Measurements from ENCODE around the gene SLC9A7.

DNA sequence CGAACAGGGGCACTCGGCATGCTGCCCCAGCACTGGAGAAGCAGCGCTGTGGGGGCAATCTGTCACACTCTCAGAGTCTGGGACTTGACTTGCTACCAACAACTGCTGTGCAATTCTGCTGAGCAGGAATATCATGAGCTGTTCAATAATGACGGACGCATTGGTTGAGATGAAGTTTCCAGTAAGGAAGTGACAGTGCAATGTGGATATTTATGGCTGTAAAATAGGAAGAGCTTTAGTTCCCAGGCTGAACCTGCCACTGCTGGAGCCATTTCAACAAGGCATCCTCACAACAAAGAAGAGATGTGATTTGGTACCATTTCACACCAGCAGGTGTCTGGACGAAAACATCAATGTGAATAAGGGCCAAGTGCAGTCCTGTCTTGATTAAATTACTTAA, 161.1 kb downstream of the SLC9A7 start:
- TF ChIP-seq, protein P1, sequence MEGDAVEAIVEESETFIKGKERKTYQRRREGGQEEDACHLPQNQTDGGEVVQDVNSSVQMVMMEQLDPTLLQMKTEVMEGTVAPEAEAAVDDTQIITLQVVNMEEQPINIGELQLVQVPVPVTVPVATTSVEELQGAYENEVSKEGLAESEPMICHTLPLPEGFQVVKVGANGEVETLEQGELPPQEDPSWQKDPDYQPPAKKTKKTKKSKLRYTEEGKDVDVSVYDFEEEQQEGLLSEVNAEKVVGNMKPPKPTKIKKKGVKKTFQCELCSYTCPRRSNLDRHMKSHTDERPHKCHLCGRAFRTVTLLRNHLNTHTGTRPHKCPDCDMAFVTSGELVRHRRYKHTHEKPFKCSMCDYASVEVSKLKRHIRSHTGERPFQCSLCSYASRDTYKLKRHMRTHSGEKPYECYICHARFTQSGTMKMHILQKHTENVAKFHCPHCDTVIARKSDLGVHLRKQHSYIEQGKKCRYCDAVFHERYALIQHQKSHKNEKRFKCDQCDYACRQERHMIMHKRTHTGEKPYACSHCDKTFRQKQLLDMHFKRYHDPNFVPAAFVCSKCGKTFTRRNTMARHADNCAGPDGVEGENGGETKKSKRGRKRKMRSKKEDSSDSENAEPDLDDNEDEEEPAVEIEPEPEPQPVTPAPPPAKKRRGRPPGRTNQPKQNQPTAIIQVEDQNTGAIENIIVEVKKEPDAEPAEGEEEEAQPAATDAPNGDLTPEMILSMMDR (conservative IDR thresholded peaks at IDR 0.05; ENCODE audit: low read depth in 2 of 2) = no peak
- no peak for TF ChIP-seq POLR2AphosphoS5 (IDR thresholded peaks at IDR 0.05; ENCODE audit: low read depth)
- TF ChIP-seq CREB1 (CRISPR knock-in tag; IDR thresholded peaks at IDR 0.05; ENCODE audit: low read depth) = no peak
- no peak for TF ChIP-seq EZH2phosphoT487 (IDR thresholded peaks at IDR 0.05; ENCODE audit: unreplicated experiment)
- TF ChIP-seq, protein P2, sequence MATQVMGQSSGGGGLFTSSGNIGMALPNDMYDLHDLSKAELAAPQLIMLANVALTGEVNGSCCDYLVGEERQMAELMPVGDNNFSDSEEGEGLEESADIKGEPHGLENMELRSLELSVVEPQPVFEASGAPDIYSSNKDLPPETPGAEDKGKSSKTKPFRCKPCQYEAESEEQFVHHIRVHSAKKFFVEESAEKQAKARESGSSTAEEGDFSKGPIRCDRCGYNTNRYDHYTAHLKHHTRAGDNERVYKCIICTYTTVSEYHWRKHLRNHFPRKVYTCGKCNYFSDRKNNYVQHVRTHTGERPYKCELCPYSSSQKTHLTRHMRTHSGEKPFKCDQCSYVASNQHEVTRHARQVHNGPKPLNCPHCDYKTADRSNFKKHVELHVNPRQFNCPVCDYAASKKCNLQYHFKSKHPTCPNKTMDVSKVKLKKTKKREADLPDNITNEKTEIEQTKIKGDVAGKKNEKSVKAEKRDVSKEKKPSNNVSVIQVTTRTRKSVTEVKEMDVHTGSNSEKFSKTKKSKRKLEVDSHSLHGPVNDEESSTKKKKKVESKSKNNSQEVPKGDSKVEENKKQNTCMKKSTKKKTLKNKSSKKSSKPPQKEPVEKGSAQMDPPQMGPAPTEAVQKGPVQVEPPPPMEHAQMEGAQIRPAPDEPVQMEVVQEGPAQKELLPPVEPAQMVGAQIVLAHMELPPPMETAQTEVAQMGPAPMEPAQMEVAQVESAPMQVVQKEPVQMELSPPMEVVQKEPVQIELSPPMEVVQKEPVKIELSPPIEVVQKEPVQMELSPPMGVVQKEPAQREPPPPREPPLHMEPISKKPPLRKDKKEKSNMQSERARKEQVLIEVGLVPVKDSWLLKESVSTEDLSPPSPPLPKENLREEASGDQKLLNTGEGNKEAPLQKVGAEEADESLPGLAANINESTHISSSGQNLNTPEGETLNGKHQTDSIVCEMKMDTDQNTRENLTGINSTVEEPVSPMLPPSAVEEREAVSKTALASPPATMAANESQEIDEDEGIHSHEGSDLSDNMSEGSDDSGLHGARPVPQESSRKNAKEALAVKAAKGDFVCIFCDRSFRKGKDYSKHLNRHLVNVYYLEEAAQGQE (IDR thresholded peaks at IDR 0.05; ENCODE audit: unreplicated experiment) = no peak
- TF ChIP-seq EZH2 (IDR thresholded peaks at IDR 0.05; ENCODE audit: low read depth, unreplicated experiment) = no peak
- no peak for TF ChIP-seq ZNF114 (CRISPR knock-in tag; IDR thresholded peaks at IDR 0.05)
- TF ChIP-seq JUNB (IDR thresholded peaks at IDR 0.05; ENCODE audit: unreplicated experiment) = no peak
- no peak for TF ChIP-seq STAT1 (IDR thresholded peaks at IDR 0.05; ENCODE audit: unreplicated experiment)
- TF ChIP-seq, protein P3, sequence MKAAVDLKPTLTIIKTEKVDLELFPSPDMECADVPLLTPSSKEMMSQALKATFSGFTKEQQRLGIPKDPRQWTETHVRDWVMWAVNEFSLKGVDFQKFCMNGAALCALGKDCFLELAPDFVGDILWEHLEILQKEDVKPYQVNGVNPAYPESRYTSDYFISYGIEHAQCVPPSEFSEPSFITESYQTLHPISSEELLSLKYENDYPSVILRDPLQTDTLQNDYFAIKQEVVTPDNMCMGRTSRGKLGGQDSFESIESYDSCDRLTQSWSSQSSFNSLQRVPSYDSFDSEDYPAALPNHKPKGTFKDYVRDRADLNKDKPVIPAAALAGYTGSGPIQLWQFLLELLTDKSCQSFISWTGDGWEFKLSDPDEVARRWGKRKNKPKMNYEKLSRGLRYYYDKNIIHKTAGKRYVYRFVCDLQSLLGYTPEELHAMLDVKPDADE (IDR thresholded peaks at IDR 0.05) = no peak
- TF ChIP-seq, protein P4, sequence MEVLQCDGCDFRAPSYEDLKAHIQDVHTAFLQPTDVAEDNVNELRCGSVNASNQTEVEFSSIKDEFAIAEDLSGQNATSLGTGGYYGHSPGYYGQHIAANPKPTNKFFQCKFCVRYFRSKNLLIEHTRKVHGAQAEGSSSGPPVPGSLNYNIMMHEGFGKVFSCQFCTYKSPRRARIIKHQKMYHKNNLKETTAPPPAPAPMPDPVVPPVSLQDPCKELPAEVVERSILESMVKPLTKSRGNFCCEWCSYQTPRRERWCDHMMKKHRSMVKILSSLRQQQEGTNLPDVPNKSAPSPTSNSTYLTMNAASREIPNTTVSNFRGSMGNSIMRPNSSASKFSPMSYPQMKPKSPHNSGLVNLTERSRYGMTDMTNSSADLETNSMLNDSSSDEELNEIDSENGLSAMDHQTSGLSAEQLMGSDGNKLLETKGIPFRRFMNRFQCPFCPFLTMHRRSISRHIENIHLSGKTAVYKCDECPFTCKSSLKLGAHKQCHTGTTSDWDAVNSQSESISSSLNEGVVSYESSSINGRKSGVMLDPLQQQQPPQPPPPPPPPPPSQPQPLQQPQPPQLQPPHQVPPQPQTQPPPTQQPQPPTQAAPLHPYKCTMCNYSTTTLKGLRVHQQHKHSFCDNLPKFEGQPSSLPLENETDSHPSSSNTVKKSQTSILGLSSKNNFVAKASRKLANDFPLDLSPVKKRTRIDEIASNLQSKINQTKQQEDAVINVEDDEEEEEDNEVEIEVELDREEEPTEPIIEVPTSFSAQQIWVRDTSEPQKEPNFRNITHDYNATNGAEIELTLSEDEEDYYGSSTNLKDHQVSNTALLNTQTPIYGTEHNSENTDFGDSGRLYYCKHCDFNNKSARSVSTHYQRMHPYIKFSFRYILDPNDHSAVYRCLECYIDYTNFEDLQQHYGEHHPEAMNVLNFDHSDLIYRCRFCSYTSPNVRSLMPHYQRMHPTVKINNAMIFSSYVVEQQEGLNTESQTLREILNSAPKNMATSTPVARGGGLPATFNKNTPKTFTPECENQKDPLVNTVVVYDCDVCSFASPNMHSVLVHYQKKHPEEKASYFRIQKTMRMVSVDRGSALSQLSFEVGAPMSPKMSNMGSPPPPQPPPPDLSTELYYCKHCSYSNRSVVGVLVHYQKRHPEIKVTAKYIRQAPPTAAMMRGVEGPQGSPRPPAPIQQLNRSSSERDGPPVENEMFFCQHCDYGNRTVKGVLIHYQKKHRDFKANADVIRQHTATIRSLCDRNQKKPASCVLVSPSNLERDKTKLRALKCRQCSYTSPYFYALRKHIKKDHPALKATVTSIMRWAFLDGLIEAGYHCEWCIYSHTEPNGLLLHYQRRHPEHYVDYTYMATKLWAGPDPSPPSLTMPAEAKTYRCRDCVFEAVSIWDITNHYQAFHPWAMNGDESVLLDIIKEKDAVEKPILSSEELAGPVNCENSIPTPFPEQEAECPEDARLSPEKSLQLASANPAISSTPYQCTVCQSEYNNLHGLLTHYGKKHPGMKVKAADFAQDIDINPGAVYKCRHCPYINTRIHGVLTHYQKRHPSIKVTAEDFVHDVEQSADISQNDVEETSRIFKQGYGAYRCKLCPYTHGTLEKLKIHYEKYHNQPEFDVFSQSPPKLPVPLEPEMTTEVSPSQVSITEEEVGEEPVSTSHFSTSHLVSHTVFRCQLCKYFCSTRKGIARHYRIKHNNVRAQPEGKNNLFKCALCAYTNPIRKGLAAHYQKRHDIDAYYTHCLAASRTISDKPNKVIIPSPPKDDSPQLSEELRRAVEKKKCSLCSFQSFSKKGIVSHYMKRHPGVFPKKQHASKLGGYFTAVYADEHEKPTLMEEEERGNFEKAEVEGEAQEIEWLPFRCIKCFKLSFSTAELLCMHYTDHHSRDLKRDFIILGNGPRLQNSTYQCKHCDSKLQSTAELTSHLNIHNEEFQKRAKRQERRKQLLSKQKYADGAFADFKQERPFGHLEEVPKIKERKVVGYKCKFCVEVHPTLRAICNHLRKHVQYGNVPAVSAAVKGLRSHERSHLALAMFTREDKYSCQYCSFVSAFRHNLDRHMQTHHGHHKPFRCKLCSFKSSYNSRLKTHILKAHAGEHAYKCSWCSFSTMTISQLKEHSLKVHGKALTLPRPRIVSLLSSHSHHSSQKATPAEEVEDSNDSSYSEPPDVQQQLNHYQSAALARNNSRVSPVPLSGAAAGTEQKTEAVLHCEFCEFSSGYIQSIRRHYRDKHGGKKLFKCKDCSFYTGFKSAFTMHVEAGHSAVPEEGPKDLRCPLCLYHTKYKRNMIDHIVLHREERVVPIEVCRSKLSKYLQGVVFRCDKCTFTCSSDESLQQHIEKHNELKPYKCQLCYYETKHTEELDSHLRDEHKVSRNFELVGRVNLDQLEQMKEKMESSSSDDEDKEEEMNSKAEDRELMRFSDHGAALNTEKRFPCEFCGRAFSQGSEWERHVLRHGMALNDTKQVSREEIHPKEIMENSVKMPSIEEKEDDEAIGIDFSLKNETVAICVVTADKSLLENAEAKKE (CRISPR knock-in tag; IDR thresholded peaks at IDR 0.05) = no peak
- no peak for TF ChIP-seq ZNF331 (CRISPR knock-in tag; IDR thresholded peaks at IDR 0.05; ENCODE audit: low read depth)
- TF ChIP-seq NANOG (IDR thresholded peaks at IDR 0.05; ENCODE audit: borderline replicate concordance) = no peak

Measured in GM23338 (cell line).